ENCODE measurements around the gene CDON. TPM values are rescaled to one million over a fixed set of nuclear protein-coding genes. Genes with fewer than 3 reads are reported as not detected.

CDON gene
- total and polyA plus RNA-seq, 8 donors = 0.31 to 80.8 (median 21.2) TPM

DNA sequence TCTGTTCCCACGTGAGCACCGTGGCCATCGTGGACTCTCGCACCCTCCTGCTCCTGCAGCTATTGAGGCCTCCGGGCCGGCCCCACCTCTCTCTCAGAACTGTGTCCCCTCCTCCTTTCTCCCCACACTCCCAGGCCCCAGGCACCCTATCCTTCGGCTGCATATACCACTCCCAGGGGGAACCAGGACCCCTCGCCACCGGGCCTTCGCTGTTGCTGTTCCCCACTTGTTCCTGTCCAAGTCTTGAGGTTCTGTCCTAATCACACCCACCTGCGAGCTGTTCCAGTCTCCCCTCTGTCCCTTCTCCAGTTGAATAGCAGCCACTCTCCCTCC, 43.0 kb upstream of the CDON start:
- TF ChIP-seq POLR2A (IDR thresholded peaks at IDR 0.05) (no peak), POLR2AphosphoS5 (IDR thresholded peaks at IDR 0.05) (no peak), EP300 (IDR thresholded peaks at IDR 0.05) (no peak)
- TF ChIP-seq, protein P1, sequence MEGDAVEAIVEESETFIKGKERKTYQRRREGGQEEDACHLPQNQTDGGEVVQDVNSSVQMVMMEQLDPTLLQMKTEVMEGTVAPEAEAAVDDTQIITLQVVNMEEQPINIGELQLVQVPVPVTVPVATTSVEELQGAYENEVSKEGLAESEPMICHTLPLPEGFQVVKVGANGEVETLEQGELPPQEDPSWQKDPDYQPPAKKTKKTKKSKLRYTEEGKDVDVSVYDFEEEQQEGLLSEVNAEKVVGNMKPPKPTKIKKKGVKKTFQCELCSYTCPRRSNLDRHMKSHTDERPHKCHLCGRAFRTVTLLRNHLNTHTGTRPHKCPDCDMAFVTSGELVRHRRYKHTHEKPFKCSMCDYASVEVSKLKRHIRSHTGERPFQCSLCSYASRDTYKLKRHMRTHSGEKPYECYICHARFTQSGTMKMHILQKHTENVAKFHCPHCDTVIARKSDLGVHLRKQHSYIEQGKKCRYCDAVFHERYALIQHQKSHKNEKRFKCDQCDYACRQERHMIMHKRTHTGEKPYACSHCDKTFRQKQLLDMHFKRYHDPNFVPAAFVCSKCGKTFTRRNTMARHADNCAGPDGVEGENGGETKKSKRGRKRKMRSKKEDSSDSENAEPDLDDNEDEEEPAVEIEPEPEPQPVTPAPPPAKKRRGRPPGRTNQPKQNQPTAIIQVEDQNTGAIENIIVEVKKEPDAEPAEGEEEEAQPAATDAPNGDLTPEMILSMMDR (IDR thresholded peaks at IDR 0.05) = no peak
- no peaks in the 10 kb centered on the region for H3K36me3 ChIP-seq
- no peaks in the 10 kb centered on the region for H3K27me3 ChIP-seq
- DNase-seq = no peak
- peaks cover 17 to 34% (median 23%) of the 10 kb centered on the region in 4 donors for H3K4me1 ChIP-seq
- H3K4me3 ChIP-seq = no peak overlapping the region
- 84 to 92% (median 89%) methylated on average over 10 to 11 of the region's 11 CpGs for WGBS, 5 donors
- no peaks in the 10 kb centered on the region for H3K9me3 ChIP-seq
- H3K27ac ChIP-seq = no peak overlapping the region
- intact Hi-C loops (cut with DNase I; ENCODE audit: low total_unique reads) = no loop called here

DNA sequence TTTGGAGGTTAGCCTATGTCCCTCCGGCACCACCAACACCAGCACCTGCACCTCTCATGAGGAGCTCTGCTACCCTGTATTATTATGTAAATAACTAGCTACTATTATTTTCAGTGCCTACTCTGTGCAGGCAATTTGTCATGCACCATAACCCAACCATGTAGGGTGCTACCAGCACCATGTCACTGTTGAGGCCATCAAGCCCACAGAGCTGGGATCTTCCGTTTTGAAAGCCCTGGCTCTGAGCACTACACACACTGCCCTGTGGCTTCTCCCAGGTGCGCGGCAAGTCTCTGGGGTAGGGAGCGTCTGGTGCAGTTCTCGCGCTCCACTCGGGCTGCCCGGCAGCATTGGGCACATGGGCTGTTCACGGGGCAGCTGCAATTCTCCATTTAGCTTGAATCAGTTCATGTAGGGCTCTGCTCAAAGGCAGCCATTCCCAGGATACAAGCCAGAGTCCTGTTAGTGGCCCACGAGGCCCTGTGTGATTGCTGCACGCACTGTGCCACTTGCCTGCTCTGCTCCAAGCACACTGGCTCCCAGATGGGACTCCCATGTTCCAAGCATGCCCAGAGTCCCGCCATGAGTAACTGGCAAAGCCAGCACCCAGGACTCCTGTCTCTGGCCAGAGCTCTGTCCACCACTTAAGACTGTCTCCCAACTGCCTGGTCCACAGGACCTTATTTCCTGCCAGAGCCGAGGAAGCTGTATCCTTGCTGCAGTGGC, 42.5 kb upstream of the CDON start:
- TF ChIP-seq POLR2AphosphoS5 (IDR thresholded peaks at IDR 0.05) (no peak), EP300 (IDR thresholded peaks at IDR 0.05) (no peak), POLR2A (IDR thresholded peaks at IDR 0.05) (no peak)
- TF ChIP-seq, protein P1 (IDR thresholded peaks at IDR 0.05) = no peak
- Histone ChIP-seq H3K4me3 (no peak overlapping the region), H3K27me3 (no peaks in the 10 kb centered on the region), H3K36me3 (no peaks in the 10 kb centered on the region), H3K4me1 (peaks cover 17 to 29% (median 20%) of the 10 kb centered on the region in 4 donors), H3K27ac (no peak overlapping the region), H3K9me3 (no peaks in the 10 kb centered on the region)
- intact Hi-C loops (cut with DNase I; ENCODE audit: low total_unique reads) = no loop called here
- WGBS, 5 donors = 69 to 89% (median 88%) methylated on average over 6 to 14 of the region's 14 CpGs
- DNase-seq = no peak

DNA sequence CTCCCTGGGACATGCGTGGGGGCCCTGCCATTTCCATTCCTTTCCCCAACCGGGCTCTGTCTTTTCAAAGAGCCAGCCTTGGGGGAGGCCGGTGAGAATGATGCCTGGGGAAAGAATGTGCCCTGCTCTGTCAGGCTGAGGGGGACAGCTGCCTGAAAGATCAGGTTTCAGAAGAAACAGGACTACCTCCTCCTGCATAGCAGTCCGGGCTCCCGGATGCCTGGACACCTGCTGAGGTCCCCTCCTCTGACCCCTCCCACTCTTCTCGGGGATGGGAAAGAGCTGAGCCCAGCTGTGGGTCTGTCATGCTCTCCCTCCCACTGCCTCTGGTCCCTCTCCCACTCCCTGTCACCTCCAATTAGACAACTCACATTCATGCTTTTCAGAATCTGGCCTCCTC, 41.8 kb upstream of the CDON start:
- intact Hi-C loops (cut with DNase I; ENCODE audit: low total_unique reads) = no loop called here
- 72 to 87% (median 84%) methylated on average over 5 to 6 of the region's 6 CpGs for WGBS, 5 donors
- DNase-seq = no peak
- H3K27me3 ChIP-seq = no peaks in the 10 kb centered on the region
- TF ChIP-seq POLR2AphosphoS5 (IDR thresholded peaks at IDR 0.05) (no peak), EP300 (IDR thresholded peaks at IDR 0.05) (no peak), POLR2A (IDR thresholded peaks at IDR 0.05) (no peak)
- TF ChIP-seq, protein P1 (IDR thresholded peaks at IDR 0.05) = no peak
- H3K9me3 ChIP-seq = no peaks in the 10 kb centered on the region
- H3K4me3 ChIP-seq = no peak overlapping the region
- no peaks in the 10 kb centered on the region for H3K36me3 ChIP-seq
- H3K27ac ChIP-seq = no peak overlapping the region
- H3K4me1 ChIP-seq = peaks cover 17 to 21% (median 19%) of the 10 kb centered on the region in 4 donors

DNA sequence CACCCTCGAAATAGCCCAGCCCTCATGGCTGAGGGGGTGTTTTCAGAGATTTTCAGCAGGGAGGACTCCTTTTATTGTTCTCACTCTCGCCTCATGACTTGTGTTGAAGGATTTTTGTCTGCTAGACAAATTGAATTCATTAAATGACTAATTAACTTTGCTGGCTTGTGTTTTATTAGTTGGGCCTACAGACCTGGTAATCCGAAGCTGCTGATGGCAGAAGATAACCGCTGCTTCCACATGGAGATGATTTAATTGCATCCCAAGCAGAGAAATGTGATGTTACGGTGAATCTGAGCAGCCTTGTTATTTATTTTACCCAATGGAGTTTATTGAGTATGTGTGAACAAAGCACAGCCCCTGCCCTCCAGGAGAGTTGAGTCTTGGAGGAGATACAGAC, 40.5 kb upstream of the CDON start:
- H3K4me3 ChIP-seq = no peak overlapping the region
- no peak for DNase-seq
- TF ChIP-seq EP300 (IDR thresholded peaks at IDR 0.05) (no peak), POLR2A (IDR thresholded peaks at IDR 0.05) (no peak), POLR2AphosphoS5 (IDR thresholded peaks at IDR 0.05) (no peak)
- TF ChIP-seq, protein P1 (IDR thresholded peaks at IDR 0.05) = no peak
- no peaks in the 10 kb centered on the region for H3K27me3 ChIP-seq
- H3K27ac ChIP-seq = peak overlapping the region; percentile 52 to 79 (median 69)
- intact Hi-C loops (cut with DNase I; ENCODE audit: low total_unique reads) = no loop called here
- peaks cover 17 to 21% (median 19%) of the 10 kb centered on the region in 4 donors for H3K4me1 ChIP-seq
- no peaks in the 10 kb centered on the region for H3K36me3 ChIP-seq
- WGBS, 5 donors = 80 to 94% (median 87%) methylated on average over 5 of the region's 5 CpGs
- no peaks in the 10 kb centered on the region for H3K9me3 ChIP-seq
